ENCODE data around the gene DICER1. TPM values are rescaled to one million over a fixed set of nuclear protein-coding genes. Genes with fewer than 3 reads are reported as not detected.

DICER1 gene
- polyA plus RNA-seq, 1 donor (not counting 4 experiments of a cell fraction or from before 2014, with no cell fraction given): 31.6 TPM

DNA sequence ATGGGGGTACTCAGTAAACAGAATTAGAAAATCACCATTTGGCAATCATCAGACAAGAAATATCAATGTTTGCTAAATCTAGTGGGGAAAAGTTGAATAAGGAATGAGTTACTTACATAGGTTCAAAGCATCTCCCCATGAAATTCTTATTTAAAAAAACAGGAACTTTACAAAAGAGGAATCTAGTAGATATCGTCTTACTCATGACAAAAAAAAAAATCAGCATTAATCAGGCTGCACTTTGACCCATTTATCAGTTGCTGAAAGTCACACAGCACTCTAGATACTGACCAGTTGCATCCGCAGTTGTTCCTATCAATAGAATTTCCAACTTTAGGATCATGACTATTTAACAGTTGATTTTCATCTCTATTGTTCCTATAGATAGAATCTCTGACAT is 5.8 kb upstream of the DICER1 start:
- Histone ChIP-seq H3K79me2 (ENCODE audit: control insufficient read depth, insufficient read depth, low read length) (no peaks in the 10 kb centered on the region), H4K20me1 (ENCODE audit: control insufficient read depth, extremely low read depth, insufficient read depth, low read length) (no peaks in the 10 kb centered on the region), H2AFZ (ENCODE audit: control insufficient read depth, low read length) (no peak overlapping the region), H3K27me3 (ENCODE audit: control insufficient read depth, extremely low read depth, insufficient read depth, low read length) (no peaks in the 10 kb centered on the region), H3K4me2 (ENCODE audit: control insufficient read depth, extremely low read depth, insufficient read depth, low read depth, low read length) (no peak overlapping the region), H3K4me3 (ENCODE audit: control insufficient read depth in 2 of 3, extremely low read depth in 1 of 3, insufficient read depth in 2 of 3, low read depth in 1 of 3, low read length in 3 of 3) (no peak overlapping the region), H3K27ac (ENCODE audit: control insufficient read depth, insufficient read depth, low read length) (no peak overlapping the region), H3K9me3 (ENCODE audit: control insufficient read depth, low read depth, low read length) (peaks cover 2% of the 10 kb centered on the region), H3K4me1 (ENCODE audit: control insufficient read depth, extremely low read depth, insufficient read depth, low read length) (peaks cover 3% of the 10 kb centered on the region), H3K36me3 (ENCODE audit: control insufficient read depth in 2 of 2, extremely low read depth in 1 of 2, insufficient read depth in 2 of 2, low read length in 2 of 2) (no peaks in the 10 kb centered on the region), H3K9me1 (ENCODE audit: control insufficient read depth, extremely low read depth, insufficient read depth, low read length) (no peaks in the 10 kb centered on the region), H3K9ac (ENCODE audit: control insufficient read depth, extremely low read depth, insufficient read depth, low read length) (no peak overlapping the region)
- no peak for FAIRE-seq
- TF ChIP-seq, protein P1, sequence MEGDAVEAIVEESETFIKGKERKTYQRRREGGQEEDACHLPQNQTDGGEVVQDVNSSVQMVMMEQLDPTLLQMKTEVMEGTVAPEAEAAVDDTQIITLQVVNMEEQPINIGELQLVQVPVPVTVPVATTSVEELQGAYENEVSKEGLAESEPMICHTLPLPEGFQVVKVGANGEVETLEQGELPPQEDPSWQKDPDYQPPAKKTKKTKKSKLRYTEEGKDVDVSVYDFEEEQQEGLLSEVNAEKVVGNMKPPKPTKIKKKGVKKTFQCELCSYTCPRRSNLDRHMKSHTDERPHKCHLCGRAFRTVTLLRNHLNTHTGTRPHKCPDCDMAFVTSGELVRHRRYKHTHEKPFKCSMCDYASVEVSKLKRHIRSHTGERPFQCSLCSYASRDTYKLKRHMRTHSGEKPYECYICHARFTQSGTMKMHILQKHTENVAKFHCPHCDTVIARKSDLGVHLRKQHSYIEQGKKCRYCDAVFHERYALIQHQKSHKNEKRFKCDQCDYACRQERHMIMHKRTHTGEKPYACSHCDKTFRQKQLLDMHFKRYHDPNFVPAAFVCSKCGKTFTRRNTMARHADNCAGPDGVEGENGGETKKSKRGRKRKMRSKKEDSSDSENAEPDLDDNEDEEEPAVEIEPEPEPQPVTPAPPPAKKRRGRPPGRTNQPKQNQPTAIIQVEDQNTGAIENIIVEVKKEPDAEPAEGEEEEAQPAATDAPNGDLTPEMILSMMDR (optimal IDR thresholded peaks at IDR 0.05 in 1 of 3, IDR thresholded peaks at IDR 0.05 in 1 of 3, conservative IDR thresholded peaks at IDR 0.05 in 1 of 3; ENCODE audit: extremely low read depth in 1 of 3, insufficient read depth in 2 of 3, low read length in 3 of 3): no peak
- TF ChIP-seq EZH2 (IDR thresholded peaks at IDR 0.05; ENCODE audit: low read length): no peak
- DNase-seq (ENCODE audit: low read depth, low spot score): no peak
- dilution Hi-C loops (cut with MboI; ENCODE audit: extremely low pct_ligation_motif_present, low sequenced_read_pairs): no loop called here

DNA sequence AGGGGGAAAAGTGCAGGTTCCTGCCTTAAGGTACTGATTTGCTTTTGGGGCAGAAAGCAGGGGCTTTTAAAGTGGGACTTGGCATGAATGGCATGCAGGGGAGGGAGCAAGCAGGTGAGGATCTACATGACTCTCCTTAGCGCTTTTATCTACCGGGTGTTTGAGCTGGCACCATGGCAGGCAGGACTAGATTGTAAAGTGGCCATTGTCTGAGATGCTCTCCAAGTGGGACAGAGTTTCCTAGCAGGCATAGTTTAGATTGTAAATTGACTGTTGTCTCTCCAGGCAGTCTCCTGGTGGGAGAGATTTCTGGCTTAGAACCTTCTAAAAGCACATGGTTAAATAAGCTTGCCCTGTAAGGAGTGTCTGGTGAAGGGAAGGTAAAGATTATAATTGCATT is 5.3 kb upstream of the DICER1 start:
- Histone ChIP-seq H3K4me3 (ENCODE audit: control insufficient read depth in 2 of 3, extremely low read depth in 1 of 3, insufficient read depth in 2 of 3, low read depth in 1 of 3, low read length in 3 of 3) (no peak overlapping the region), H3K27ac (ENCODE audit: control insufficient read depth, insufficient read depth, low read length) (no peak overlapping the region), H3K4me1 (ENCODE audit: control insufficient read depth, extremely low read depth, insufficient read depth, low read length) (peaks cover 5% of the 10 kb centered on the region), H3K9ac (ENCODE audit: control insufficient read depth, extremely low read depth, insufficient read depth, low read length) (no peak overlapping the region), H3K4me2 (ENCODE audit: control insufficient read depth, extremely low read depth, insufficient read depth, low read depth, low read length) (no peak overlapping the region), H4K20me1 (ENCODE audit: control insufficient read depth, extremely low read depth, insufficient read depth, low read length) (no peaks in the 10 kb centered on the region), H3K36me3 (ENCODE audit: control insufficient read depth in 2 of 2, extremely low read depth in 1 of 2, insufficient read depth in 2 of 2, low read length in 2 of 2) (no peaks in the 10 kb centered on the region), H3K27me3 (ENCODE audit: control insufficient read depth, extremely low read depth, insufficient read depth, low read length) (no peaks in the 10 kb centered on the region), H3K9me1 (ENCODE audit: control insufficient read depth, extremely low read depth, insufficient read depth, low read length) (no peaks in the 10 kb centered on the region), H2AFZ (ENCODE audit: control insufficient read depth, low read length) (no peak overlapping the region), H3K9me3 (ENCODE audit: control insufficient read depth, low read depth, low read length) (peaks cover 2% of the 10 kb centered on the region), H3K79me2 (ENCODE audit: control insufficient read depth, insufficient read depth, low read length) (no peaks in the 10 kb centered on the region)
- TF ChIP-seq, protein P1 (optimal IDR thresholded peaks at IDR 0.05 in 1 of 3, IDR thresholded peaks at IDR 0.05 in 1 of 3, conservative IDR thresholded peaks at IDR 0.05 in 1 of 3; ENCODE audit: extremely low read depth in 1 of 3, insufficient read depth in 2 of 3, low read length in 3 of 3): no peak
- DNase-seq (ENCODE audit: low read depth, low spot score) (no peak), FAIRE-seq (no peak)
- dilution Hi-C loops (cut with MboI; ENCODE audit: extremely low pct_ligation_motif_present, low sequenced_read_pairs): no loop called here
